Effector CD8-positive, alpha-beta T cell (primary cell): Measurements from ENCODE around the gene RELT.
A peak's percentile ranks its signal among the peaks of the same experiment; 100 is the strongest.

Source experiments
- DNase-seq: peaks from one replicate; lab custom pipeline; 2025; lab: John Stamatoyannopoulos, UW

Gene RELT

GRCh38 chr11:73392108-73393010 is 16.2 kb downstream of the RELT start:
- no peak for DNase-seq

GRCh38 chr11:73393011-73393380 is 16.8 kb downstream of the RELT start:
- no peak for DNase-seq

GRCh38 chr11:73393479-73394415 is 17.5 kb downstream of the RELT start:
- DNase-seq, result peak; percentile 50

GRCh38 chr11:73394416-73395296 is 18.5 kb downstream of the RELT start:
- no peak for DNase-seq

- no peak for DNase-seq
Measured at GRCh38 chr11:73395297-73396208, 19.4 kb downstream of the RELT start.

- DNase-seq, result no peak
Measured at GRCh38 chr11:73396251-73396930, 20.2 kb downstream of the RELT start.

- DNase-seq, result no peak
Measured at GRCh38 chr11:73396985-73397384, 20.8 kb downstream of the RELT start.

GRCh38 chr11:73397468-73398131 is 21.4 kb downstream of the RELT start:
- DNase-seq, result no peak

- no peak for DNase-seq
Measured at GRCh38 chr11:73398132-73398526, 21.9 kb downstream of the RELT start.

- no peak for DNase-seq
Measured at GRCh38 chr11:73398721-73399120, 22.5 kb downstream of the RELT start.

- no peak for DNase-seq
Measured at GRCh38 chr11:73399159-73399590, 23.0 kb downstream of the RELT start.

- DNase-seq, result no peak
Measured at GRCh38 chr11:73399636-73400035, 23.4 kb downstream of the RELT start.

- no peak for DNase-seq
Measured at GRCh38 chr11:73400293-73400692, 24.1 kb downstream of the RELT start.

- no peak for DNase-seq
Measured at GRCh38 chr11:73401217-73401923, 25.2 kb downstream of the RELT start.

GRCh38 chr11:73401924-73402833 is 26.0 kb downstream of the RELT start:
- no peak for DNase-seq

- no peak for DNase-seq
Measured at GRCh38 chr11:73402834-73403185, 26.6 kb downstream of the RELT start.

GRCh38 chr11:73403541-73403940 is 27.3 kb downstream of the RELT start:
- DNase-seq, result no peak

- DNase-seq, result no peak
Measured at GRCh38 chr11:73404048-73404447, 27.8 kb downstream of the RELT start.
